Body of pancreas (tissue), 4 donors: ENCODE results near the gene MKNK1.

Experiments used
- POLR2A ChIP-seq, 3 donors: fragments of 450-650 bp; IDR thresholded peaks; one replicate each; pipeline ENCODE4 v1.6.1; 2016; ENCODE audit warnings: antibody characterized with exemption in 3 of 3, mild to moderate bottlenecking in 2 of 3
- TF ChIP-seq, protein P1 (sequence below), 7 experiments: fragments of 450-650 bp in 4 of 7; fragments of 200-600 bp in 3 of 7; sonication (generic) in 3 of 7; IDR thresholded peaks; one replicate each; pipeline ENCODE4 v1.5.1; 2016 to 2019; ENCODE audit warnings: antibody characterized with exemption in 7 of 7

DNA sequence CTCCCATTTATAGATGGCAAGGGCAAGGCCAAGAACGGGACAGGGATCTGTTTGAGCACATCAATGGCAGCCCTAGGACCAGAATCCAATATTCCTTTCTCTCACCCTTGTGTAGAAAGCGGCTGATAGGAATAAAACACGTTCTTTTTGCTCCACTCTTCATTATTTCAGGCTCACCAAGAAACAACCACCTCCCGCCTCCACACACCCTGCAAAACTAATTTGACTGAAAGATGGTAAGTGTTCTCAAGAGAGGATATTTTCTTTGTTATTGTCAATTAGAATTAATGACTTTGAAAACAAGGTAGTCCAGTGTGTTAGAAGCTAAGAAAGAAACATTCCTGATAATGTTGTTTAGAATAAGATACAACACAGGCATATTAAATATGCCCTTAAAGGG is 40.7 kb downstream of the MKNK1 start:
- TF ChIP-seq, protein P1, sequence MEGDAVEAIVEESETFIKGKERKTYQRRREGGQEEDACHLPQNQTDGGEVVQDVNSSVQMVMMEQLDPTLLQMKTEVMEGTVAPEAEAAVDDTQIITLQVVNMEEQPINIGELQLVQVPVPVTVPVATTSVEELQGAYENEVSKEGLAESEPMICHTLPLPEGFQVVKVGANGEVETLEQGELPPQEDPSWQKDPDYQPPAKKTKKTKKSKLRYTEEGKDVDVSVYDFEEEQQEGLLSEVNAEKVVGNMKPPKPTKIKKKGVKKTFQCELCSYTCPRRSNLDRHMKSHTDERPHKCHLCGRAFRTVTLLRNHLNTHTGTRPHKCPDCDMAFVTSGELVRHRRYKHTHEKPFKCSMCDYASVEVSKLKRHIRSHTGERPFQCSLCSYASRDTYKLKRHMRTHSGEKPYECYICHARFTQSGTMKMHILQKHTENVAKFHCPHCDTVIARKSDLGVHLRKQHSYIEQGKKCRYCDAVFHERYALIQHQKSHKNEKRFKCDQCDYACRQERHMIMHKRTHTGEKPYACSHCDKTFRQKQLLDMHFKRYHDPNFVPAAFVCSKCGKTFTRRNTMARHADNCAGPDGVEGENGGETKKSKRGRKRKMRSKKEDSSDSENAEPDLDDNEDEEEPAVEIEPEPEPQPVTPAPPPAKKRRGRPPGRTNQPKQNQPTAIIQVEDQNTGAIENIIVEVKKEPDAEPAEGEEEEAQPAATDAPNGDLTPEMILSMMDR (IDR thresholded peaks at IDR 0.05), result no peak
- TF ChIP-seq POLR2A (IDR thresholded peaks at IDR 0.05), result no peak
